ENCODE results near the gene COMMD2. TPM values are rescaled to one million over a fixed set of nuclear protein-coding genes. Genes with fewer than 3 reads are reported as not detected.

The COMMD2 gene
- total RNA-seq, 1 experiment from 2014 or later, result 64.9 TPM

DNA sequence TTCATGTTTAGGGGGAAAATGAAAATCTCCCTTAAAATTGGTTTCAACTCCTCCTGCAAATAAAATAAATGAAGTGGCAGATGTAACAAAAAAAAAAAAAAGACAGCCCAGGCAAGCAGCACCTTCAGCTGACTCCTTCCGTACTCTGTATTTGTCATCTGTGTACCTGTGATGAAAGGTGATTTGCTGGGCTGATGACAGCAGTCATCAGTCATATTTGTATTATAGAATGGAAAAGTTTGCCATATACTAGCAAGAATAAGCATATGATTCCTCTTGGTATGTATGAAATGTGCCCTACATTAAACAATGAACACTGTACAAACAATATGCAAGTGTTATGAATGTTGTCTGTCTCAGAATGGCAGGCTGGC is 50.3 kb downstream of the COMMD2 start:
- Histone ChIP-seq H2BK20ac (ENCODE audit: low read depth, low read length, poor library complexity, severe bottlenecking) (no peak overlapping the region), H3K56ac (ENCODE audit: insufficient read length, low read depth, low read length) (no peak overlapping the region), H3K4ac (ENCODE audit: low read depth, low read length) (no peak overlapping the region), H3T11ph (ENCODE audit: low read length) (no peak overlapping the region), H2BK12ac (ENCODE audit: insufficient read length, low read depth, low read length) (no peak overlapping the region), H3K14ac (ENCODE audit: insufficient read depth, low read length) (no peak overlapping the region), H3K9ac (ENCODE audit: extremely low read depth, insufficient read length, low read length) (no peak overlapping the region), H4K91ac (ENCODE audit: insufficient read length, low read depth, low read length) (no peak overlapping the region), H3K4me2 (ENCODE audit: insufficient read depth, insufficient read length, low read length) (no peak overlapping the region), H3K27me3 (ENCODE audit: insufficient read depth, low read length) (no peaks in the 10 kb centered on the region), H3K79me1 (ENCODE audit: insufficient read depth, low read depth, low read length, poor library complexity, severe bottlenecking) (no peaks in the 10 kb centered on the region), H4K20me1 (ENCODE audit: control insufficient read depth, insufficient read depth, insufficient read length) (no peaks in the 10 kb centered on the region), H3K79me2 (ENCODE audit: insufficient read depth, low read length) (no peaks in the 10 kb centered on the region), H2BK15ac (ENCODE audit: low read depth, low read length) (no peak overlapping the region), H3K9me3 (ENCODE audit: control insufficient read depth, low read depth, low read length) (peaks cover 19% of the 10 kb centered on the region), H2AFZ (ENCODE audit: low read length) (no peak overlapping the region), H3K4me1 (ENCODE audit: insufficient read depth, low read length) (no peaks in the 10 kb centered on the region), H3K18ac (ENCODE audit: insufficient read length, low read depth, low read length) (no peak overlapping the region), H2AK5ac (ENCODE audit: insufficient read length, low read length) (no peak overlapping the region), H4K5ac (ENCODE audit: insufficient read length, low read depth, low read length) (no peak overlapping the region), H3K23me2 (ENCODE audit: insufficient read length, low read depth, low read length, poor library complexity, severe bottlenecking) (no peaks in the 10 kb centered on the region), H2BK5ac (ENCODE audit: insufficient read length, low read length) (no peak overlapping the region), H4K8ac (replicated peaks; ENCODE audit: insufficient read length, low read depth, low read length) (no peak overlapping the region), H2BK120ac (ENCODE audit: low read depth, low read length, poor library complexity, severe bottlenecking) (no peak overlapping the region), H3K23ac (ENCODE audit: insufficient read length, low read depth, low read length) (no peak overlapping the region), H3K27ac (ENCODE audit: insufficient read length, low read depth, low read length) (no peak overlapping the region)
- peaks cover 4 to 6% of the 10 kb centered on the region in 2 experiments for H3K4me1 Mint-ChIP-seq
- H3K27me3 Mint-ChIP-seq (ENCODE audit: low read depth), result no peaks in the 10 kb centered on the region; the same call in 1 of the 2 replicates
- no peak for DNase-seq
- peaks cover 25 to 29% of the 10 kb centered on the region in 2 experiments for H3K9me3 Mint-ChIP-seq
- TF ChIP-seq, protein P1, sequence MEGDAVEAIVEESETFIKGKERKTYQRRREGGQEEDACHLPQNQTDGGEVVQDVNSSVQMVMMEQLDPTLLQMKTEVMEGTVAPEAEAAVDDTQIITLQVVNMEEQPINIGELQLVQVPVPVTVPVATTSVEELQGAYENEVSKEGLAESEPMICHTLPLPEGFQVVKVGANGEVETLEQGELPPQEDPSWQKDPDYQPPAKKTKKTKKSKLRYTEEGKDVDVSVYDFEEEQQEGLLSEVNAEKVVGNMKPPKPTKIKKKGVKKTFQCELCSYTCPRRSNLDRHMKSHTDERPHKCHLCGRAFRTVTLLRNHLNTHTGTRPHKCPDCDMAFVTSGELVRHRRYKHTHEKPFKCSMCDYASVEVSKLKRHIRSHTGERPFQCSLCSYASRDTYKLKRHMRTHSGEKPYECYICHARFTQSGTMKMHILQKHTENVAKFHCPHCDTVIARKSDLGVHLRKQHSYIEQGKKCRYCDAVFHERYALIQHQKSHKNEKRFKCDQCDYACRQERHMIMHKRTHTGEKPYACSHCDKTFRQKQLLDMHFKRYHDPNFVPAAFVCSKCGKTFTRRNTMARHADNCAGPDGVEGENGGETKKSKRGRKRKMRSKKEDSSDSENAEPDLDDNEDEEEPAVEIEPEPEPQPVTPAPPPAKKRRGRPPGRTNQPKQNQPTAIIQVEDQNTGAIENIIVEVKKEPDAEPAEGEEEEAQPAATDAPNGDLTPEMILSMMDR (conservative IDR thresholded peaks at IDR 0.05), result no peak
- no peak overlapping the region for H3K4me3 Mint-ChIP-seq
- peaks cover 10 to 25% (median 24%) of the 10 kb centered on the region in 3 experiments for H3K36me3 Mint-ChIP-seq (ENCODE audit: insufficient read depth in 1 of 3, low read depth in 3 of 3)
- no CpG with 5 or more reads among the region's 1 CpG for WGBS (ENCODE audit: extremely low coverage, insufficient read length, low lambda C conversion rate)
- no peak overlapping the region for H3K27ac Mint-ChIP-seq
